Measurements from ENCODE around the gene TBC1D9. TPM values are rescaled to one million over a fixed set of nuclear protein-coding genes. Genes with fewer than 3 reads are reported as not detected.

TBC1D9 gene
- total and polyA plus RNA-seq, 9 donors: 13.2 to 28.8 (median 21.4) TPM

- intact Hi-C loops (cut with DNase I): loop anchor here in 2 of 4 donors (5.0 to 10.0 kb wide), 2 partner anchors 110 to 113 kb away; no protein-coding TSS in a partner anchor
- TF ChIP-seq EP300 (IDR thresholded peaks at IDR 0.05) (no peak), POLR2A (IDR thresholded peaks at IDR 0.05) (no peak), CTCF (IDR thresholded peaks at IDR 0.05) (no peak)
- peak overlapping the region; percentile 87 to 91 for H3K27ac ChIP-seq
- no peak for DNase-seq
- peak overlapping the region; percentile 69 for H3K4me3 ChIP-seq
- H3K9me3 ChIP-seq: no peaks in the 10 kb centered on the region
- WGBS, 3 donors: 3 to 6% (median 6%) methylated on average over 8 of the region's 8 CpGs
- no peaks in the 10 kb centered on the region for H3K27me3 ChIP-seq
- no peaks in the 10 kb centered on the region for H3K4me1 ChIP-seq (ENCODE audit: insufficient read depth)
- no peaks in the 10 kb centered on the region for H3K36me3 ChIP-seq
Observed at GRCh38 chr4:140754918-140755773, 1.0 kb downstream of the TBC1D9 start.

- no peak overlapping the region for H3K27ac ChIP-seq
- DNase-seq: no peak
- WGBS, 3 donors: 92 to 100% (median 94%) methylated on average over 2 of the region's 2 CpGs
- no peak overlapping the region for H3K4me3 ChIP-seq
- intact Hi-C loops (cut with DNase I): loop anchor here in 1 of 4 donors (10.0 kb wide), 1 partner anchor 109 kb away; no protein-coding TSS in a partner anchor
- no peak for TF ChIP-seq EP300 (IDR thresholded peaks at IDR 0.05)
- TF ChIP-seq CTCF (IDR thresholded peaks at IDR 0.05): no peak
- no peak for TF ChIP-seq POLR2A (IDR thresholded peaks at IDR 0.05)
- H3K36me3 ChIP-seq: no peaks in the 10 kb centered on the region
- no peaks in the 10 kb centered on the region for H3K27me3 ChIP-seq
- H3K4me1 ChIP-seq (ENCODE audit: insufficient read depth): no peaks in the 10 kb centered on the region
- H3K9me3 ChIP-seq: no peaks in the 10 kb centered on the region
Observed at GRCh38 chr4:140753329-140753728, 2.9 kb downstream of the TBC1D9 start.

- no peak for DNase-seq
- H3K9me3 ChIP-seq: no peaks in the 10 kb centered on the region
- H3K36me3 ChIP-seq: no peaks in the 10 kb centered on the region
- intact Hi-C loops (cut with DNase I): loop anchor here in 1 of 4 donors (10.0 kb wide), 1 partner anchor 108 kb away; no protein-coding TSS in a partner anchor
- no peaks in the 10 kb centered on the region for H3K27me3 ChIP-seq
- TF ChIP-seq EP300 (IDR thresholded peaks at IDR 0.05) (no peak), POLR2A (IDR thresholded peaks at IDR 0.05) (no peak), CTCF (IDR thresholded peaks at IDR 0.05) (no peak)
- H3K4me1 ChIP-seq (ENCODE audit: insufficient read depth): no peaks in the 10 kb centered on the region
- no peak overlapping the region for H3K27ac ChIP-seq
- H3K4me3 ChIP-seq: no peak overlapping the region
Observed at GRCh38 chr4:140752291-140753068, 3.7 kb downstream of the TBC1D9 start.

- no peak overlapping the region for H3K27ac ChIP-seq
- intact Hi-C loops (cut with DNase I): loop anchor here in 1 of 4 donors (10.0 kb wide), 1 partner anchor 106 kb away; no protein-coding TSS in a partner anchor
- no peak for TF ChIP-seq CTCF (IDR thresholded peaks at IDR 0.05)
- TF ChIP-seq EP300 (IDR thresholded peaks at IDR 0.05): no peak
- no peak for TF ChIP-seq POLR2A (IDR thresholded peaks at IDR 0.05)
Observed at GRCh38 chr4:140750470-140750869, 5.7 kb downstream of the TBC1D9 start.

More at GRCh38 chr4:140750470-140750869, 5.7 kb downstream of the TBC1D9 start:
- Histone ChIP-seq H3K9me3 (no peaks in the 10 kb centered on the region), H3K27me3 (no peaks in the 10 kb centered on the region), H3K4me1 (ENCODE audit: insufficient read depth) (no peaks in the 10 kb centered on the region), H3K36me3 (no peaks in the 10 kb centered on the region), H3K4me3 (no peak overlapping the region)
- no peak for DNase-seq
- 73 to 100% (median 97%) methylated on average over 2 of the region's 2 CpGs for WGBS, 3 donors
